ENCODE measurements around the gene CAVIN3.

DNA sequence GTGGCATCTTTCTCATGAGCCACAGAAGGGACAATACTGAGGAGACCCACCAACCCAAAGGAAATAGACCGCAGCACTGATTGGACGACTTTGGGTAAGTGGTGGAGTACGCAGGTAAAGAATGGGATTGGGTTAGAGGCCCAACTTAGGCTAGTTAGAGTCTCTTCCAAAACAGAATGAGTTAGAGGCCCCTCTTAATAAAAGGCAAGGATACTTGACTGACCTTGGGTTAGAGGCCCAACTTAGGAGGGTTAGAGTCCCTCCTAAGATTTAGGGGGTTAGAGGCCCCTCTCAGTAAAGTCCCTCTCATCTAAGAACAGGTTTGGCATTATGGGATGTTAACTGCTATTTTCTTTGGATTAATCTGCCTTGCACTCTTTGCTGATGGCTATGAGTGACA lies 36.1 kb downstream of the CAVIN3 start:
- TF ChIP-seq GATA2 (IDR thresholded peaks at IDR 0.05; ENCODE audit: low read depth, low read length) (no peak), GATA3 (IDR thresholded peaks at IDR 0.05; ENCODE audit: low read depth, low read length) (no peak)
